ENCODE results near the gene GPC5. TPM values are rescaled to one million over a fixed set of nuclear protein-coding genes. Genes with fewer than 3 reads are reported as not detected.

The GPC5 gene
- total RNA-seq, 1 donor from 2014 or later: 6.3 TPM

- no peak overlapping the region for H3K4me3 ChIP-seq (ENCODE audit: low read length in 3 of 3)
- H3K36me3 ChIP-seq (ENCODE audit: control insufficient read depth in 3 of 3, insufficient read depth in 3 of 3, low read length in 3 of 3): no peaks in the 10 kb centered on the region
- peaks cover 0 to 2% (median 0%) of the 10 kb centered on the region in 3 donors for H3K9me3 ChIP-seq (ENCODE audit: control insufficient read depth in 3 of 3, low read length in 3 of 3)
- no peaks in the 10 kb centered on the region for H3K4me1 ChIP-seq (ENCODE audit: control insufficient read depth in 3 of 3, insufficient read depth in 3 of 3, low read length in 3 of 3)
- H3K27ac ChIP-seq (ENCODE audit: low read depth, low read length): no peak overlapping the region
- H3K27me3 ChIP-seq (ENCODE audit: control insufficient read depth in 3 of 3, insufficient read depth in 3 of 3, low read length in 3 of 3): peaks cover 0 to 6% (median 0%) of the 10 kb centered on the region in 3 donors
- H3K9ac ChIP-seq (ENCODE audit: low read depth in 1 of 3, low read length in 3 of 3): no peak overlapping the region
These were observed 820.2 kb downstream of the GPC5 start for GRCh38 chr13:92218615-92219014.

DNA sequence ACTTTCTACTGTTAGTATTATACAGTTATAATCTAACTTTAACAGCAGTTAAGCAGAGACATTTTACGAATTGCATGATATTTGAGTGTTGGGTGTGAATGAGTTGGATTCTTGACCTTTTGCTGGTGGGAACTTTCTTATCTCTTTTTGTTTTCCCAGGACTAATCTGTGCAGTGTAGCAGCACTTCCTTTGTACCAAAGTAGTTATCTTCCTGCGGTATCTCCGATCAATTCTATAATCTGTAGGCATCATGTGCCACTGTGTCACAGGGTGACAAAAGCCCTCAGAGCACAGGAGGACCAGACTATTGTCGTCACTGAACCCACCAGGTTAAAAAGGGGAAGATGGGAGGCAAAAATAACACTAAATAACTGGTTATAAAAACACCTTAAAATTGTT is 823.5 kb downstream of the GPC5 start:
- Histone ChIP-seq H3K4me1 (ENCODE audit: control insufficient read depth in 3 of 3, insufficient read depth in 3 of 3, low read length in 3 of 3) (peaks cover 0 to 3% (median 0%) of the 10 kb centered on the region in 3 donors), H3K36me3 (ENCODE audit: control insufficient read depth in 3 of 3, insufficient read depth in 3 of 3, low read length in 3 of 3) (no peaks in the 10 kb centered on the region), H3K27me3 (ENCODE audit: control insufficient read depth in 3 of 3, insufficient read depth in 3 of 3, low read length in 3 of 3) (peaks cover 0 to 5% (median 0%) of the 10 kb centered on the region in 3 donors), H3K9ac (ENCODE audit: low read depth in 1 of 3, low read length in 3 of 3) (no peak overlapping the region), H3K4me3 (ENCODE audit: low read length in 3 of 3) (no peak overlapping the region), H3K9me3 (ENCODE audit: control insufficient read depth in 3 of 3, low read length in 3 of 3) (peaks cover 0 to 2% (median 0%) of the 10 kb centered on the region in 3 donors), H3K27ac (ENCODE audit: low read depth, low read length) (no peak overlapping the region)

- H3K27me3 ChIP-seq (ENCODE audit: control insufficient read depth in 3 of 3, insufficient read depth in 3 of 3, low read length in 3 of 3): peaks cover 0 to 5% (median 0%) of the 10 kb centered on the region in 3 donors
- H3K4me1 ChIP-seq (ENCODE audit: control insufficient read depth in 3 of 3, insufficient read depth in 3 of 3, low read length in 3 of 3): peaks cover 0 to 3% (median 0%) of the 10 kb centered on the region in 3 donors
- H3K9me3 ChIP-seq (ENCODE audit: control insufficient read depth in 3 of 3, low read length in 3 of 3): peaks cover 0 to 2% (median 0%) of the 10 kb centered on the region in 3 donors
- H3K27ac ChIP-seq (ENCODE audit: low read depth, low read length): no peak overlapping the region
- no peak overlapping the region for H3K9ac ChIP-seq (ENCODE audit: low read depth in 1 of 3, low read length in 3 of 3)
- H3K36me3 ChIP-seq (ENCODE audit: control insufficient read depth in 3 of 3, insufficient read depth in 3 of 3, low read length in 3 of 3): no peaks in the 10 kb centered on the region
- no peak overlapping the region for H3K4me3 ChIP-seq (ENCODE audit: low read length in 3 of 3)
These were observed 825.8 kb downstream of the GPC5 start for GRCh38 chr13:92224052-92224821.

DNA sequence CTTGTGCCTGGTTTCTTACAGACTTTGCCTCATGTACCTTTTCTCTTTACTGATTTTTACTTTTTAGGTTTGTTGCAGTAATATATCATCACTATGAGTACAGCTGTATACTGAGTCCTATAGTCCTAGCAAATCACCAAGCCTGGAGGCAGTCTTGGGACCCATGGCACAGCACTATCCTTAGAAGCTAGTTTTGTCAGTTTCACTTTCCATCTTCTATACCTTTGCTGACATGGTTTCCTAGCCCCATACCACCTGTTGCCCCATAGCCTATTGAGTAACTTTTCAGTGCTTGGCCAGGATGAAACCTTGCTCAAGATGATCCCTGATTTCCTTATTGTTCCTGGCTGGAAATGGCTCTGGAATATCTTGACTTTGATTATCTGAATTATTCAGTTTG is 826.4 kb downstream of the GPC5 start:
- H3K9me3 ChIP-seq (ENCODE audit: control insufficient read depth in 3 of 3, low read length in 3 of 3): peaks cover 0 to 2% (median 0%) of the 10 kb centered on the region in 3 donors
- no peak overlapping the region for H3K9ac ChIP-seq (ENCODE audit: low read depth in 1 of 3, low read length in 3 of 3)

DNA sequence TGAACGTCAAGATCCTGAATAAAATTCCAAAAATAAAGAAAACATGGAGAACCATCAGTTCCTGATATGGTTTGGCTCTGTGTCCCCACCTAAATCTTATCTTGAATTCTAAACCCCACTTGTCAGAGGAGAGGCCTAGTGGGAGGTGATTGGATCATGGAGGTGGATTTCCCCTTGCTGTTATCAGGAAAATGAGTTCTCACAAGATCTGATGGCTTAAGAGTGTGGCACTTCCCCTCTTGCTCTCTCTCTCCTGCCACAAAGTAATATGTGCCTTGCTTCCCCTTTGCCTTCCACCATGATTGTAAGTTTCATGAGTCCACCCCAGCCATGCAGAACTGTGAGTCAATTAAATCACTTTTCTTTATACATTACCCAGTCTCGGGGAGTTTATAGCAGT is 827.4 kb downstream of the GPC5 start:
- Histone ChIP-seq H3K9ac (ENCODE audit: low read depth in 1 of 3, low read length in 3 of 3) (no peak overlapping the region), H3K36me3 (ENCODE audit: control insufficient read depth in 3 of 3, insufficient read depth in 3 of 3, low read length in 3 of 3) (no peaks in the 10 kb centered on the region), H3K4me1 (ENCODE audit: control insufficient read depth in 3 of 3, insufficient read depth in 3 of 3, low read length in 3 of 3) (peaks cover 0 to 3% (median 0%) of the 10 kb centered on the region in 3 donors), H3K4me3 (ENCODE audit: low read length in 3 of 3) (no peak overlapping the region), H3K27me3 (ENCODE audit: control insufficient read depth in 3 of 3, insufficient read depth in 3 of 3, low read length in 3 of 3) (peaks cover 0 to 2% (median 0%) of the 10 kb centered on the region in 3 donors), H3K9me3 (ENCODE audit: control insufficient read depth in 3 of 3, low read length in 3 of 3) (peaks cover 0 to 2% (median 0%) of the 10 kb centered on the region in 3 donors), H3K27ac (ENCODE audit: low read depth, low read length) (no peak overlapping the region)

More for the DNA sequence above, 826.4 kb downstream of the GPC5 start:
- Histone ChIP-seq H3K36me3 (ENCODE audit: control insufficient read depth in 3 of 3, insufficient read depth in 3 of 3, low read length in 3 of 3) (no peaks in the 10 kb centered on the region), H3K27me3 (ENCODE audit: control insufficient read depth in 3 of 3, insufficient read depth in 3 of 3, low read length in 3 of 3) (peaks cover 0 to 5% (median 0%) of the 10 kb centered on the region in 3 donors), H3K4me1 (ENCODE audit: control insufficient read depth in 3 of 3, insufficient read depth in 3 of 3, low read length in 3 of 3) (peaks cover 0 to 3% (median 0%) of the 10 kb centered on the region in 3 donors), H3K27ac (ENCODE audit: low read depth, low read length) (no peak overlapping the region), H3K4me3 (ENCODE audit: low read length in 3 of 3) (no peak overlapping the region)

DNA sequence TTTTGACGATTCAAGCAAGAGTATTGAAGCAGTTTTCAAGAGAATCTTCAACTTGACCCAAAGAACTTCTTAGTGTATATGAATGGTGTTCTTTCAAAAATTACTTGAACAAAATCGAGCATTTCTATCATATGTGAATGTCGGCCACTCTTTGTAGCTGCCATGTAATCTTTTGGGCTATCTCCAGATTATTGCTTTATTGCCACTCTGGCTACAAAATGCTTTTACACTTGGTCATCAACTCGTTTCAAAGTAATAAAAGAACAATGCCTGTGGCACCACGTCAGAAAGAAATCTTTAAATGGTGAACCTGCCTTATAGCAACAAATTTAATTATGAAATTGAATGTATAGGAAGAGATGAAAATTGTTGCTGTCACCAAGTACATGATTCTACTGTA is 834.5 kb downstream of the GPC5 start:
- H3K9me3 ChIP-seq (ENCODE audit: control insufficient read depth in 3 of 3, low read length in 3 of 3): no peaks in the 10 kb centered on the region
- H3K36me3 ChIP-seq (ENCODE audit: control insufficient read depth in 3 of 3, insufficient read depth in 3 of 3, low read length in 3 of 3): no peaks in the 10 kb centered on the region
- no peaks in the 10 kb centered on the region for H3K27me3 ChIP-seq (ENCODE audit: control insufficient read depth in 3 of 3, insufficient read depth in 3 of 3, low read length in 3 of 3)
- H3K9ac ChIP-seq (ENCODE audit: low read depth in 1 of 3, low read length in 3 of 3): no peak overlapping the region
- H3K27ac ChIP-seq (ENCODE audit: low read depth, low read length): no peak overlapping the region
- H3K4me3 ChIP-seq (ENCODE audit: low read length in 3 of 3): no peak overlapping the region
- no peaks in the 10 kb centered on the region for H3K4me1 ChIP-seq (ENCODE audit: control insufficient read depth in 3 of 3, insufficient read depth in 3 of 3, low read length in 3 of 3)

- H3K9ac ChIP-seq (ENCODE audit: low read depth in 1 of 3, low read length in 3 of 3): no peak overlapping the region
- no peaks in the 10 kb centered on the region for H3K9me3 ChIP-seq (ENCODE audit: control insufficient read depth in 3 of 3, low read length in 3 of 3)
- no peak overlapping the region for H3K27ac ChIP-seq (ENCODE audit: low read depth, low read length)
- H3K4me3 ChIP-seq (ENCODE audit: low read length in 3 of 3): no peak overlapping the region
- no peaks in the 10 kb centered on the region for H3K36me3 ChIP-seq (ENCODE audit: control insufficient read depth in 3 of 3, insufficient read depth in 3 of 3, low read length in 3 of 3)
- H3K4me1 ChIP-seq (ENCODE audit: control insufficient read depth in 3 of 3, insufficient read depth in 3 of 3, low read length in 3 of 3): no peaks in the 10 kb centered on the region
- no peaks in the 10 kb centered on the region for H3K27me3 ChIP-seq (ENCODE audit: control insufficient read depth in 3 of 3, insufficient read depth in 3 of 3, low read length in 3 of 3)
These were observed 853.3 kb downstream of the GPC5 start for GRCh38 chr13:92251671-92252210.

DNA sequence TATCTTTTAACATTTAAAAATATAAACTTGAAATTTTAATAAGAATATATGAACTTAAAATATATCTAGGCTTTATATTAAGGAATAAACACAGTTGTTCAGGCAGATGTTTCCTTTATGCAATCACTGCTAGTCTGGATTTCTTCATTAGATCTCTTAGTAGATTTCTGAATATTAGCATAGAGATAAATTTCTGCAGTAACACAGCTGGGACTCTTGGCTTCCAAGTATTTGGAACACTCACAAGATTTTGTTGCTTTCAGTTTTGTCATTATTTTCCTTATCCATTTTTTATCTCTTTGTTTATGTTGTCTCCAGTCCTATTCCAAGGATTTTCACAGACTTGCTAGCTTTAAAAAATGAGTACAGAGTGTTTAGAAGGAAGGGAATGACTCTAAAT is 857.1 kb downstream of the GPC5 start:
- H3K27me3 ChIP-seq (ENCODE audit: control insufficient read depth in 3 of 3, insufficient read depth in 3 of 3, low read length in 3 of 3): no peaks in the 10 kb centered on the region
- no peak overlapping the region for H3K9ac ChIP-seq (ENCODE audit: low read depth in 1 of 3, low read length in 3 of 3)
- H3K4me3 ChIP-seq (ENCODE audit: low read length in 3 of 3): no peak overlapping the region
- no peaks in the 10 kb centered on the region for H3K9me3 ChIP-seq (ENCODE audit: control insufficient read depth in 3 of 3, low read length in 3 of 3)
- H3K4me1 ChIP-seq (ENCODE audit: control insufficient read depth in 3 of 3, insufficient read depth in 3 of 3, low read length in 3 of 3): no peaks in the 10 kb centered on the region
- H3K36me3 ChIP-seq (ENCODE audit: control insufficient read depth in 3 of 3, insufficient read depth in 3 of 3, low read length in 3 of 3): no peaks in the 10 kb centered on the region
- H3K27ac ChIP-seq (ENCODE audit: low read depth, low read length): no peak overlapping the region

- Histone ChIP-seq H3K27me3 (ENCODE audit: control insufficient read depth in 3 of 3, insufficient read depth in 3 of 3, low read length in 3 of 3) (no peaks in the 10 kb centered on the region), H3K9ac (ENCODE audit: low read depth in 1 of 3, low read length in 3 of 3) (no peak overlapping the region), H3K36me3 (ENCODE audit: control insufficient read depth in 3 of 3, insufficient read depth in 3 of 3, low read length in 3 of 3) (no peaks in the 10 kb centered on the region), H3K4me3 (ENCODE audit: low read length in 3 of 3) (no peak overlapping the region), H3K27ac (ENCODE audit: low read depth, low read length) (no peak overlapping the region), H3K4me1 (ENCODE audit: control insufficient read depth in 3 of 3, insufficient read depth in 3 of 3, low read length in 3 of 3) (no peaks in the 10 kb centered on the region), H3K9me3 (ENCODE audit: control insufficient read depth in 3 of 3, low read length in 3 of 3) (no peaks in the 10 kb centered on the region)
These were observed 857.8 kb downstream of the GPC5 start for GRCh38 chr13:92256211-92256610.

DNA sequence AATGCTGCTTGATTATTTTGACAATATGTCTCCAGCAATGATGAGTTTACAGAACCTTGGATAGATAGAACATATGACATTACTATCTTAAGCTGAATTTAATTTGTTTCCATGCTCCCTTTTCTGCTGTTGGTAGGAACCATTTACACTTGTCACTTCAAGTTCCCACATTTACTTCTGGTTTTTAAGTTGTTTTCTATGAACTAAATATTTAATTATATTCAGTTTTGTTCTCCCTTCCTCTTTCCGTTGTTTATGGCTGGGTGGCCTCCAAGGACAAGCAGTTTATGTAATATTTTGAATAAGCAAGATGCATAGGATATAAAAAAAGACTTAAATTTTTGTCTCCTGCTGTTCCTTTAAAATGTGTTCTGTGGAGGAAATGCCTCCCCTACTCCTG is 860.6 kb downstream of the GPC5 start:
- H3K27me3 ChIP-seq (ENCODE audit: control insufficient read depth in 3 of 3, insufficient read depth in 3 of 3, low read length in 3 of 3): no peaks in the 10 kb centered on the region
- H3K27ac ChIP-seq (ENCODE audit: low read depth, low read length): no peak overlapping the region
- no peaks in the 10 kb centered on the region for H3K36me3 ChIP-seq (ENCODE audit: control insufficient read depth in 3 of 3, insufficient read depth in 3 of 3, low read length in 3 of 3)
- no peaks in the 10 kb centered on the region for H3K4me1 ChIP-seq (ENCODE audit: control insufficient read depth in 3 of 3, insufficient read depth in 3 of 3, low read length in 3 of 3)
- H3K9me3 ChIP-seq (ENCODE audit: control insufficient read depth in 3 of 3, low read length in 3 of 3): no peaks in the 10 kb centered on the region
- no peak overlapping the region for H3K9ac ChIP-seq (ENCODE audit: low read depth in 1 of 3, low read length in 3 of 3)
- no peak overlapping the region for H3K4me3 ChIP-seq (ENCODE audit: low read length in 3 of 3)

Measured in skeletal muscle tissue (tissue), 4 donors.